ENCODE results near the gene ZNF365.

ZNF365 gene

DNA sequence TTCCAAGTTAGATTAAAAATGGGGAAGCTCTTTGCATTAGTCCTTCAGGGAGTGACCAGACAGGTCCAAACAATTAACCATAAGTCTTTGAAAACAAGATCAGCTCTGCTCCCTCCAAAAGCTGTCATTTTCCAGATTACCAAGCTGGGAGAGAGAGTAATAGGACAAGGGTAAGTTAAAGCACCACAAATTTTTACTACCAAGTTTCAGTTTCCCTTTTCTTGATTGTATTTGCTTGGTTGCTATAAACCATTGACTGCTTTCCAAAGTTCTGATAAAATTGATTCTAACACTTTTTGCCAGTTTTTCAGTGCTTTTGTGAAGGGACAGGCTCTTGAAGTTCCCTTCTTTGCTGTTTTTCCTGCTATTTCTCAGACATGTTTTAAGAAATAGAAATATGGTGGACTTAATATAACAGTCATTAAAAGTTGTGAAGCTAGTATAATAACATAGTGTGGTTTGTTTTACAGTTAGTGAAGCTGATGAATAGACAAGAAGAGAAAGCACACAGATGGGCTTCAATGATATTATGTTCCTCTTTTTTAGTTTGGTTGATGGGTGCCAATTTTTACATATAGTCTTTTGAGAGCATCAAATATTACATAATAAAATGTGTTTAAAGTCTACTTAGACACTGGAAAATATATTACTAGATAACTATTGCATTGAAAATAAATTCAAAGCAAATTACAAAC lies 40.0 kb upstream of the ZNF365 start:
- no peak for DNase-seq (ENCODE audit: low read depth)
- TF ChIP-seq, protein P1, sequence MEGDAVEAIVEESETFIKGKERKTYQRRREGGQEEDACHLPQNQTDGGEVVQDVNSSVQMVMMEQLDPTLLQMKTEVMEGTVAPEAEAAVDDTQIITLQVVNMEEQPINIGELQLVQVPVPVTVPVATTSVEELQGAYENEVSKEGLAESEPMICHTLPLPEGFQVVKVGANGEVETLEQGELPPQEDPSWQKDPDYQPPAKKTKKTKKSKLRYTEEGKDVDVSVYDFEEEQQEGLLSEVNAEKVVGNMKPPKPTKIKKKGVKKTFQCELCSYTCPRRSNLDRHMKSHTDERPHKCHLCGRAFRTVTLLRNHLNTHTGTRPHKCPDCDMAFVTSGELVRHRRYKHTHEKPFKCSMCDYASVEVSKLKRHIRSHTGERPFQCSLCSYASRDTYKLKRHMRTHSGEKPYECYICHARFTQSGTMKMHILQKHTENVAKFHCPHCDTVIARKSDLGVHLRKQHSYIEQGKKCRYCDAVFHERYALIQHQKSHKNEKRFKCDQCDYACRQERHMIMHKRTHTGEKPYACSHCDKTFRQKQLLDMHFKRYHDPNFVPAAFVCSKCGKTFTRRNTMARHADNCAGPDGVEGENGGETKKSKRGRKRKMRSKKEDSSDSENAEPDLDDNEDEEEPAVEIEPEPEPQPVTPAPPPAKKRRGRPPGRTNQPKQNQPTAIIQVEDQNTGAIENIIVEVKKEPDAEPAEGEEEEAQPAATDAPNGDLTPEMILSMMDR (IDR thresholded peaks at IDR 0.05; ENCODE audit: low read depth, low read length, missing control alignments): no peak
- in situ Hi-C loops (cut with HindIII; ENCODE audit: low sequenced_read_pairs): no loop called here

DNA sequence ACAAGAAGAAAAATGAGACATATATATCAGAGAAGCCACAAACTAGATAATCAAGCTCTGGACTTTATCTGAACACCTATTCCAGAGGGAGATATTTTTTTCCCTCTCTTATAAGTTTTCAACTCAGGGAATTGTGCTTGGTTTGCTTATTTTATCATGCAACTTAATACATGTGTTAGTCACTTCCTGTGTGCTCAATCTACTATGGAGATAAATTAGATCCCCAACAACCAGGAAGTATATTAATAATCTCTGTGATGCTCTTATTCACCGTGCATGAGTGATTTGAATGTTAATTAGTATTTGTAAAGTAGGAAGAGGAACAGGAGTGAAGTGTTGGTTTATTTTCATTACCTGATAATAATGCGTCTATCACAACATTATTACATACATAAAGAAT lies 38.8 kb upstream of the ZNF365 start:
- TF ChIP-seq, protein P1 (IDR thresholded peaks at IDR 0.05; ENCODE audit: low read depth, low read length, missing control alignments): no peak
- no peak for DNase-seq (ENCODE audit: low read depth)
- H3K4me3 ChIP-seq (ENCODE audit: low read depth, low read length): no peak overlapping the region
- in situ Hi-C loops (cut with HindIII; ENCODE audit: low sequenced_read_pairs): no loop called here

More for the DNA sequence above, 40.0 kb upstream of the ZNF365 start:
- no peak overlapping the region for H3K4me3 ChIP-seq (ENCODE audit: low read depth, low read length)

DNA sequence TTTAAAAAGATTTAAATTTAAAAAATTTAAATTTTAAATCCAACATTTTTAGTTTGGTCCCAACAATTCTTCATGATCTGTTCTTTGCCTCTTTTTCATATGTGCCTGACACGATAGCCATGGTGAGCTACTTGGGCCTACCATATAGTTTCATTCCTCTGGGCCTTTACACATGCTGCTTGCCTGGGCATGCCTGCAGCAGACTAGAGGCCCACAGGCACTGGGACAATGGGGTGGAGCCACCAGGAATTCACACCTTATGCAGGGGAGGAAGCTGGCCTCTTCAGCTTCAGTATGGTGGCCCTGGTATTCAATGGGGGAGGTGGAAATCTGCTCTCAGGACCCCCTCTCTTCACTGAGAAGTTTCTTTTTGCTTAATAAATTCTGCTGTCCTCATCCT lies 37.8 kb upstream of the ZNF365 start:
- in situ Hi-C loops (cut with HindIII; ENCODE audit: low sequenced_read_pairs): no loop called here
- TF ChIP-seq, protein P1 (IDR thresholded peaks at IDR 0.05; ENCODE audit: low read depth, low read length, missing control alignments): no peak
- no peak overlapping the region for H3K4me3 ChIP-seq (ENCODE audit: low read depth, low read length)
- DNase-seq (ENCODE audit: low read depth): no peak

DNA sequence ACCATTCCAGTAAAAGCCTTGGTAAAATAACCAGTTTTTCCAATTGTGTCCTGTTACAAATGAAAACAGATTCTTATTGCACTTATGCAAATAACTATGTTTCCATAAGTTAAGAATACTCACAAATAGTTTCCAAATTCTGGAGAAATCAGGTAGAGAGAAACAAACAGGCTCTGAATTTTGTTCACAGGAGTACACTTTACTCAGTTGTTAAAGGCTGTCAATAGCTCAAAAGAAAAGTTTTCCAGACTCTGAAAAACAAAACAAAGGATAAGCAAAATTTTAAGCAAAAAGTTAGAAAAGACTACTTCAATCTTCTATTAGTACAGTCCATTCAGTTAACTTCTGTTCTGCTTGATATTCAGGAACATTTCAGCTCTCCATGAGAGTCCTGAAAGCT lies 32.8 kb upstream of the ZNF365 start:
- no peak overlapping the region for H3K4me3 ChIP-seq (ENCODE audit: low read depth, low read length)
- in situ Hi-C loops (cut with HindIII; ENCODE audit: low sequenced_read_pairs): no loop called here
- TF ChIP-seq, protein P1 (IDR thresholded peaks at IDR 0.05; ENCODE audit: low read depth, low read length, missing control alignments): no peak
- DNase-seq (ENCODE audit: low read depth): no peak

DNA sequence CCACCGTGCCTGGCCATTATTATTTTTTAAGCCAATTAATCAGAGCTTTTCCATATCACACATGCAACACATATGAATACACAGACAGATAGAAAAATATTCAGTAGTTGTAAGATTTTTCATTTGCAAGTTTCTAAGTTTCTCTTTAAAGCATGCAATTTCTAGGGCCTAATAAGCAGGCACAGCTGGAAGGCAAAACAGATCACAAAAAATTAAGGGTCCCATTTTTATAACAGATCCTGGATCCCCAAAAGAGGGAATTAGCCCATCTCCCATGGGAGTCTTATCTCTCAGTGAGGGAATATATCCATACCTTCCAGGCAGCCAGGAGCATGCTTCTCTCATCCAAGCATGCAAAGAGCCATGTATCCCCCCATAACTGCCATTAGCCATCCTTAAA lies 31.2 kb upstream of the ZNF365 start:
- TF ChIP-seq, protein P1 (IDR thresholded peaks at IDR 0.05; ENCODE audit: low read depth, low read length, missing control alignments): no peak
- in situ Hi-C loops (cut with HindIII; ENCODE audit: low sequenced_read_pairs): no loop called here
- H3K4me3 ChIP-seq (ENCODE audit: low read depth, low read length): no peak overlapping the region
- no peak for DNase-seq (ENCODE audit: low read depth)

DNA sequence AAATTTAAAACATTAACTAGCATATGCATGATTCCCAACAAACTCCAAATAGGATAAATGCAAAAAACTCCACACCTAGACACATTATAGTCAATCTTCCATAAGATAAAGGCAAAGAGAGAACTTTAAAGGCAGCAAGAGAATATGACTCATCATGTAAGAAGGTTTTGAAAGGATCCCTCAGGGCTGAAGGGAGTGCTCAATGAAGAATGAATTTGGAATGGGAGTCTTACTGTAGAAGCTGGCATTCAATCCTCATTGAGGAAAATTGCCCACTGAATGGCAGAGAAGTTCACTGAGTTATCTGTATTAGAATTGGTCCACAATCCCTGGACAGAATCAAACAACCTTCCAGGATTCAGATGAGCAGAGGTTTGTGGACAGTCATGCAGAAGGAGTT lies 26.1 kb upstream of the ZNF365 start:
- DNase-seq (ENCODE audit: low read depth): no peak
- in situ Hi-C loops (cut with HindIII; ENCODE audit: low sequenced_read_pairs): no loop called here
- TF ChIP-seq, protein P1 (IDR thresholded peaks at IDR 0.05; ENCODE audit: low read depth, low read length, missing control alignments): no peak
- H3K4me3 ChIP-seq (ENCODE audit: low read depth, low read length): no peak overlapping the region

Measured in astrocyte of the cerebellum (primary cell).